ENCODE results near the gene PRSS2.

DNA sequence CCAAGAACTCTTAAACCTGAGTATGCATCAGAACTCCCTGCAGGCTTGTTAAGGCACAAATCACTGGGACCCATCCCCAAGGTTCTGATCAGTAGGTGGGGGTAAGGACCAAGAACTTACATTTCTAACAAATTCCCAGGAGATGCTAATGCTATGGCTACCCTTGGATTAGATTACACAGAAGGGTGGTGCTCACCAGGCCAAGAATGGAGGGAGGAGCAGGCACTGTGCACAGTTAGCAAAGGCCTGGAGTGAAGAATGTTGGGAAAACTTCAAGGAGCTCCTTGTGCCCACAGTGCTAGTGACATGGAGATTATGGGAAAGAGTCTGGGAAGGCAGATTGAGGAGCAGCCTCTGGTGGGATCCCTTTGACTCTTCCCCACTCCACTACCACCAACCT, 1.9 kb downstream of the PRSS2 start:
- TF ChIP-seq CTCF (IDR thresholded peaks at IDR 0.05), result no peak
- no peak for TF ChIP-seq EZH2 (IDR thresholded peaks at IDR 0.05; ENCODE audit: borderline replicate concordance, insufficient read depth, low read depth, low read length, poor library complexity, severe bottlenecking)
